GM23338 (cell line): ENCODE results near the gene ANTKMT. TPM values are rescaled to one million over a fixed set of nuclear protein-coding genes. Genes with fewer than 3 reads are reported as not detected.

Experiments
- ATAC-seq: fragments of 200-7000 bp; cut with Tn5 transposase; 3 replicates; pipeline ENCODE4 v1.9.1; 2020
- DNase-seq: peaks from one replicate; pipeline ENCODE4 v3.0.0-alpha.2; 2015; ENCODE audit warnings: low spot score
- H2AFZ ChIP-seq: fragments of 200-600 bp; sonication (generic); 2 replicates; pipeline ENCODE4 v1.8.0; 2016; ENCODE audit warnings: antibody characterized with exemption, mild to moderate bottlenecking, moderate library complexity
- H3F3A ChIP-seq: fragments of 200-600 bp; sonication (generic); replicated peaks from 2 replicates; pipeline ENCODE4 v1.8.0; 2017; ENCODE audit warnings: antibody characterized with exemption, mixed run types, low read depth
- H3K27ac ChIP-seq: fragments of 200-600 bp; sonication (generic); 2 replicates; pipeline ENCODE4 v1.6.1; 2016; ENCODE audit warnings: low read depth
- H3K27me3 ChIP-seq: fragments of 200-600 bp; sonication (generic); 2 replicates; pipeline ENCODE4 v1.8.0; 2016; ENCODE audit warnings: mild to moderate bottlenecking, mixed run types, moderate library complexity; ENCODE audit not compliant: insufficient read depth
- H3K36me3 ChIP-seq: fragments of 200-600 bp; sonication (generic); 2 replicates; pipeline ENCODE4 v1.8.0; 2016; ENCODE audit warnings: mild to moderate bottlenecking; ENCODE audit not compliant: insufficient read depth
- H3K4me1 ChIP-seq: fragments of 200-600 bp; sonication (generic); 2 replicates; pipeline ENCODE4 v1.8.0; 2016; ENCODE audit warnings: mild to moderate bottlenecking, moderate library complexity; ENCODE audit not compliant: insufficient read depth
- H3K4me2 ChIP-seq: fragments of 200-600 bp; sonication (generic); 2 replicates; pipeline ENCODE4 v1.7.1; 2017; ENCODE audit warnings: mixed run types
- H3K4me3 ChIP-seq: fragments of 200-600 bp; sonication (generic); 2 replicates; pipeline ENCODE4 v1.6.1; 2016; ENCODE audit warnings: mixed run types
- H3K79me2 ChIP-seq: fragments of 200-600 bp; sonication (generic); replicated peaks from 2 replicates; pipeline ENCODE4 v1.8.0; 2017; ENCODE audit warnings: mild to moderate bottlenecking; ENCODE audit not compliant: insufficient read depth
- H3K9me2 ChIP-seq: fragments of 200-600 bp; sonication (generic); 2 replicates; pipeline ENCODE4 v1.8.0; 2017; ENCODE audit not compliant: insufficient read depth
- H4K20me1 ChIP-seq: fragments of 200-600 bp; sonication (generic); replicated peaks from 2 replicates; pipeline ENCODE4 v1.8.0; 2017; ENCODE audit warnings: mild to moderate bottlenecking; ENCODE audit not compliant: insufficient read depth
- H3K27ac Mint-ChIP-seq: 2 replicates; pipeline ENCODE4 v1.8.0; 2020; ENCODE audit warnings: inconsistent platforms, mild to moderate bottlenecking, moderate library complexity, mixed read lengths
- H3K27me3 Mint-ChIP-seq: 3 replicates; pipeline ENCODE4 v1.8.0; 2022; ENCODE audit warnings: low read depth, mild to moderate bottlenecking, moderate library complexity, mixed read lengths, inconsistent platforms; ENCODE audit not compliant: insufficient read depth, poor library complexity
- H3K36me3 Mint-ChIP-seq: 3 replicates; pipeline ENCODE4 v1.8.0; 2021; ENCODE audit warnings: low read depth, mild to moderate bottlenecking, inconsistent platforms, moderate library complexity, mixed read lengths
- H3K4me1 Mint-ChIP-seq: 3 replicates; pipeline ENCODE4 v1.8.0; 2020; ENCODE audit warnings: mild to moderate bottlenecking, inconsistent platforms, mixed read lengths
- H3K4me3 Mint-ChIP-seq: 3 replicates; pipeline ENCODE4 v1.8.0; 2021; ENCODE audit warnings: moderate library complexity, mild to moderate bottlenecking, inconsistent platforms, mixed read lengths
- H3K9me3 Mint-ChIP-seq: 3 replicates; pipeline ENCODE4 v1.8.0; 2020; ENCODE audit warnings: moderate library complexity, mild to moderate bottlenecking, inconsistent platforms, mixed read lengths
- CREB1 ChIP-seq: fragments of 250-450 bp; sonication (Bioruptor Pico); IDR thresholded peaks from 2 replicates; pipeline ENCODE4 v1.5.0; 2020; ENCODE audit warnings: low read depth, mild to moderate bottlenecking, moderate library complexity
- EZH2 ChIP-seq: fragments of 200-600 bp; sonication (generic); IDR thresholded peaks from one replicate; pipeline ENCODE4 v1.8.0; 2017; ENCODE audit warnings: antibody characterized with exemption, mild to moderate bottlenecking, low read depth; ENCODE audit not compliant: unreplicated experiment
- EZH2phosphoT487 ChIP-seq: fragments of 200-600 bp; sonication (generic); IDR thresholded peaks from one replicate; pipeline ENCODE4 v1.8.1; 2018; ENCODE audit warnings: antibody characterized with exemption; ENCODE audit not compliant: unreplicated experiment
- JUNB ChIP-seq: IDR thresholded peaks from one replicate; pipeline ENCODE4 v1.6.1; 2016; ENCODE audit warnings: antibody characterized with exemption; ENCODE audit not compliant: unreplicated experiment
- NANOG ChIP-seq: IDR thresholded peaks from 2 replicates; pipeline ENCODE4 v1.6.1; 2016; ENCODE audit warnings: antibody characterized with exemption, borderline replicate concordance
- STAT1 ChIP-seq: IDR thresholded peaks from one replicate; pipeline ENCODE4 v1.6.1; 2016; ENCODE audit warnings: antibody characterized with exemption; ENCODE audit not compliant: unreplicated experiment
- ZNF114 ChIP-seq: fragments of 250-450 bp; sonication (Bioruptor Pico); IDR thresholded peaks from 2 replicates; pipeline ENCODE4 v1.5.0; 2020; ENCODE audit warnings: mild to moderate bottlenecking, moderate library complexity
- polyA plus RNA-seq: library from polyadenylated mRNA; unstranded; fragments of >200 nt; fragmentation: Nextera tagmentation; extraction: Ambion mirVana; gene quantifications from 2 replicates; pipeline ENCODE4 v1.2.1, GENCODE V29; 2016
- total RNA-seq: library from RNA; depleted of rRNA; stranded (reverse); fragments of >200 nt; shearing (Covaris generic); gene quantifications from 2 replicates; pipeline ENCODE4 v1.2.3, GENCODE V29; 2014
- TF ChIP-seq, protein P1 (sequence below), 2 experiments: fragments of 200-600 bp in 1 of 2; sonication (generic) in 1 of 2; conservative IDR thresholded peaks; 2 replicates each; pipeline versions ENCODE4 v1.5.1 to v1.6.1; 2016 to 2017; ENCODE audit warnings: antibody characterized with exemption in 2 of 2, low read depth in 2 of 2, mild to moderate bottlenecking in 2 of 2, moderate library complexity in 1 of 2
- TF ChIP-seq, protein P2 (sequence below): fragments of 250-450 bp; sonication (Bioruptor Pico); IDR thresholded peaks from 2 replicates; pipeline ENCODE4 v1.5.0; 2020; ENCODE audit warnings: mild to moderate bottlenecking, moderate library complexity
- TF ChIP-seq, protein P3 (sequence below): IDR thresholded peaks from one replicate; pipeline ENCODE4 v1.6.1; 2018; ENCODE audit warnings: antibody characterized with exemption; ENCODE audit not compliant: unreplicated experiment

ANTKMT gene
- total and polyA plus RNA-seq, 2 experiments from 2014 or later: 23.8 to 37.2 TPM

DNA sequence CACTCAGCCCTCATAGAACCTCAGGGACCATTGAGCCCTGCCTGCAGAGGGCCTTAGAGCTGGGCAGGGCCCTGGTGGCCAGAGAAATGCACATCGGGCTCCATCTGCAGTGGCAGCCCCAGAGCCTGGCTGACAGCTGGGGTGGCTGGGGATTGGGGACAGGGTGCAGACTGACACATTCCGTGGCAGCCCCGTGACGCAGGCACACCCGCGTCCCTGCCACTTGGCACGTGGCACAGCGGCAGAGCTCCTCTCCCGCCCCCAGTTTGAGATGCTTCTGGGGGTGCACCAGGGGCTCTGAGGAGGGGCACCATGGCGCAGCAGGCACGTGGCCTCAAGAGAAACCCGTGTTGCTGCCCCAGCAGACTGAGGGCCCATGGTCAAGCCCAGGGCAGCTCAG is 17.5 kb upstream of the ANTKMT start (continued):
- TF ChIP-seq NANOG: no peak

DNA sequence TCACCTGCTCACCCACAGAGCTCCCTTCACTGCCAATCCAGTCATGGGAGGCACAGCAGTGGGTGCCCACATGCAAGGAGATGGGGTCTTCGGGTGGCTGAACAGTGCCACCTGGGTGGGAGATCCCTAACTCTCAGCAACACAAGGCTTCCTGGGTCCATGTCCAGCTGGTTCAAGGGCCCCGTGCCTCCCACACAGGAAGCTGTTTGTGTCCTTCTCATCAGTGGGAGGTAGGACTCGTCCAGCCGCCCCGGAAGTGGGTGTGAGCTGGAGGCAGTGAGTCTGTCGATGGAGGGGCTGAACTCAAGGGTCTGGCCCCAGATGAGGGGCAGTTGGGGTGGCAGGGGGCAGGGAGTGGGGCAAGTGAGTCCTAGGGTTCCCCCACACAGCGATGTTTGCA is 16.9 kb upstream of the ANTKMT start:
- TF ChIP-seq, protein P1, sequence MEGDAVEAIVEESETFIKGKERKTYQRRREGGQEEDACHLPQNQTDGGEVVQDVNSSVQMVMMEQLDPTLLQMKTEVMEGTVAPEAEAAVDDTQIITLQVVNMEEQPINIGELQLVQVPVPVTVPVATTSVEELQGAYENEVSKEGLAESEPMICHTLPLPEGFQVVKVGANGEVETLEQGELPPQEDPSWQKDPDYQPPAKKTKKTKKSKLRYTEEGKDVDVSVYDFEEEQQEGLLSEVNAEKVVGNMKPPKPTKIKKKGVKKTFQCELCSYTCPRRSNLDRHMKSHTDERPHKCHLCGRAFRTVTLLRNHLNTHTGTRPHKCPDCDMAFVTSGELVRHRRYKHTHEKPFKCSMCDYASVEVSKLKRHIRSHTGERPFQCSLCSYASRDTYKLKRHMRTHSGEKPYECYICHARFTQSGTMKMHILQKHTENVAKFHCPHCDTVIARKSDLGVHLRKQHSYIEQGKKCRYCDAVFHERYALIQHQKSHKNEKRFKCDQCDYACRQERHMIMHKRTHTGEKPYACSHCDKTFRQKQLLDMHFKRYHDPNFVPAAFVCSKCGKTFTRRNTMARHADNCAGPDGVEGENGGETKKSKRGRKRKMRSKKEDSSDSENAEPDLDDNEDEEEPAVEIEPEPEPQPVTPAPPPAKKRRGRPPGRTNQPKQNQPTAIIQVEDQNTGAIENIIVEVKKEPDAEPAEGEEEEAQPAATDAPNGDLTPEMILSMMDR (conservative IDR thresholded peaks at IDR 0.05; ENCODE audit: low read depth in 2 of 2): no peak
- TF ChIP-seq STAT1: no peak
- TF ChIP-seq JUNB: no peak
- TF ChIP-seq, protein P2, sequence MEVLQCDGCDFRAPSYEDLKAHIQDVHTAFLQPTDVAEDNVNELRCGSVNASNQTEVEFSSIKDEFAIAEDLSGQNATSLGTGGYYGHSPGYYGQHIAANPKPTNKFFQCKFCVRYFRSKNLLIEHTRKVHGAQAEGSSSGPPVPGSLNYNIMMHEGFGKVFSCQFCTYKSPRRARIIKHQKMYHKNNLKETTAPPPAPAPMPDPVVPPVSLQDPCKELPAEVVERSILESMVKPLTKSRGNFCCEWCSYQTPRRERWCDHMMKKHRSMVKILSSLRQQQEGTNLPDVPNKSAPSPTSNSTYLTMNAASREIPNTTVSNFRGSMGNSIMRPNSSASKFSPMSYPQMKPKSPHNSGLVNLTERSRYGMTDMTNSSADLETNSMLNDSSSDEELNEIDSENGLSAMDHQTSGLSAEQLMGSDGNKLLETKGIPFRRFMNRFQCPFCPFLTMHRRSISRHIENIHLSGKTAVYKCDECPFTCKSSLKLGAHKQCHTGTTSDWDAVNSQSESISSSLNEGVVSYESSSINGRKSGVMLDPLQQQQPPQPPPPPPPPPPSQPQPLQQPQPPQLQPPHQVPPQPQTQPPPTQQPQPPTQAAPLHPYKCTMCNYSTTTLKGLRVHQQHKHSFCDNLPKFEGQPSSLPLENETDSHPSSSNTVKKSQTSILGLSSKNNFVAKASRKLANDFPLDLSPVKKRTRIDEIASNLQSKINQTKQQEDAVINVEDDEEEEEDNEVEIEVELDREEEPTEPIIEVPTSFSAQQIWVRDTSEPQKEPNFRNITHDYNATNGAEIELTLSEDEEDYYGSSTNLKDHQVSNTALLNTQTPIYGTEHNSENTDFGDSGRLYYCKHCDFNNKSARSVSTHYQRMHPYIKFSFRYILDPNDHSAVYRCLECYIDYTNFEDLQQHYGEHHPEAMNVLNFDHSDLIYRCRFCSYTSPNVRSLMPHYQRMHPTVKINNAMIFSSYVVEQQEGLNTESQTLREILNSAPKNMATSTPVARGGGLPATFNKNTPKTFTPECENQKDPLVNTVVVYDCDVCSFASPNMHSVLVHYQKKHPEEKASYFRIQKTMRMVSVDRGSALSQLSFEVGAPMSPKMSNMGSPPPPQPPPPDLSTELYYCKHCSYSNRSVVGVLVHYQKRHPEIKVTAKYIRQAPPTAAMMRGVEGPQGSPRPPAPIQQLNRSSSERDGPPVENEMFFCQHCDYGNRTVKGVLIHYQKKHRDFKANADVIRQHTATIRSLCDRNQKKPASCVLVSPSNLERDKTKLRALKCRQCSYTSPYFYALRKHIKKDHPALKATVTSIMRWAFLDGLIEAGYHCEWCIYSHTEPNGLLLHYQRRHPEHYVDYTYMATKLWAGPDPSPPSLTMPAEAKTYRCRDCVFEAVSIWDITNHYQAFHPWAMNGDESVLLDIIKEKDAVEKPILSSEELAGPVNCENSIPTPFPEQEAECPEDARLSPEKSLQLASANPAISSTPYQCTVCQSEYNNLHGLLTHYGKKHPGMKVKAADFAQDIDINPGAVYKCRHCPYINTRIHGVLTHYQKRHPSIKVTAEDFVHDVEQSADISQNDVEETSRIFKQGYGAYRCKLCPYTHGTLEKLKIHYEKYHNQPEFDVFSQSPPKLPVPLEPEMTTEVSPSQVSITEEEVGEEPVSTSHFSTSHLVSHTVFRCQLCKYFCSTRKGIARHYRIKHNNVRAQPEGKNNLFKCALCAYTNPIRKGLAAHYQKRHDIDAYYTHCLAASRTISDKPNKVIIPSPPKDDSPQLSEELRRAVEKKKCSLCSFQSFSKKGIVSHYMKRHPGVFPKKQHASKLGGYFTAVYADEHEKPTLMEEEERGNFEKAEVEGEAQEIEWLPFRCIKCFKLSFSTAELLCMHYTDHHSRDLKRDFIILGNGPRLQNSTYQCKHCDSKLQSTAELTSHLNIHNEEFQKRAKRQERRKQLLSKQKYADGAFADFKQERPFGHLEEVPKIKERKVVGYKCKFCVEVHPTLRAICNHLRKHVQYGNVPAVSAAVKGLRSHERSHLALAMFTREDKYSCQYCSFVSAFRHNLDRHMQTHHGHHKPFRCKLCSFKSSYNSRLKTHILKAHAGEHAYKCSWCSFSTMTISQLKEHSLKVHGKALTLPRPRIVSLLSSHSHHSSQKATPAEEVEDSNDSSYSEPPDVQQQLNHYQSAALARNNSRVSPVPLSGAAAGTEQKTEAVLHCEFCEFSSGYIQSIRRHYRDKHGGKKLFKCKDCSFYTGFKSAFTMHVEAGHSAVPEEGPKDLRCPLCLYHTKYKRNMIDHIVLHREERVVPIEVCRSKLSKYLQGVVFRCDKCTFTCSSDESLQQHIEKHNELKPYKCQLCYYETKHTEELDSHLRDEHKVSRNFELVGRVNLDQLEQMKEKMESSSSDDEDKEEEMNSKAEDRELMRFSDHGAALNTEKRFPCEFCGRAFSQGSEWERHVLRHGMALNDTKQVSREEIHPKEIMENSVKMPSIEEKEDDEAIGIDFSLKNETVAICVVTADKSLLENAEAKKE (CRISPR knock-in tag): no peak
- no peak for TF ChIP-seq ZNF114 (CRISPR knock-in tag)
- no peak for TF ChIP-seq CREB1
- no peak for TF ChIP-seq EZH2
- TF ChIP-seq, protein P3, sequence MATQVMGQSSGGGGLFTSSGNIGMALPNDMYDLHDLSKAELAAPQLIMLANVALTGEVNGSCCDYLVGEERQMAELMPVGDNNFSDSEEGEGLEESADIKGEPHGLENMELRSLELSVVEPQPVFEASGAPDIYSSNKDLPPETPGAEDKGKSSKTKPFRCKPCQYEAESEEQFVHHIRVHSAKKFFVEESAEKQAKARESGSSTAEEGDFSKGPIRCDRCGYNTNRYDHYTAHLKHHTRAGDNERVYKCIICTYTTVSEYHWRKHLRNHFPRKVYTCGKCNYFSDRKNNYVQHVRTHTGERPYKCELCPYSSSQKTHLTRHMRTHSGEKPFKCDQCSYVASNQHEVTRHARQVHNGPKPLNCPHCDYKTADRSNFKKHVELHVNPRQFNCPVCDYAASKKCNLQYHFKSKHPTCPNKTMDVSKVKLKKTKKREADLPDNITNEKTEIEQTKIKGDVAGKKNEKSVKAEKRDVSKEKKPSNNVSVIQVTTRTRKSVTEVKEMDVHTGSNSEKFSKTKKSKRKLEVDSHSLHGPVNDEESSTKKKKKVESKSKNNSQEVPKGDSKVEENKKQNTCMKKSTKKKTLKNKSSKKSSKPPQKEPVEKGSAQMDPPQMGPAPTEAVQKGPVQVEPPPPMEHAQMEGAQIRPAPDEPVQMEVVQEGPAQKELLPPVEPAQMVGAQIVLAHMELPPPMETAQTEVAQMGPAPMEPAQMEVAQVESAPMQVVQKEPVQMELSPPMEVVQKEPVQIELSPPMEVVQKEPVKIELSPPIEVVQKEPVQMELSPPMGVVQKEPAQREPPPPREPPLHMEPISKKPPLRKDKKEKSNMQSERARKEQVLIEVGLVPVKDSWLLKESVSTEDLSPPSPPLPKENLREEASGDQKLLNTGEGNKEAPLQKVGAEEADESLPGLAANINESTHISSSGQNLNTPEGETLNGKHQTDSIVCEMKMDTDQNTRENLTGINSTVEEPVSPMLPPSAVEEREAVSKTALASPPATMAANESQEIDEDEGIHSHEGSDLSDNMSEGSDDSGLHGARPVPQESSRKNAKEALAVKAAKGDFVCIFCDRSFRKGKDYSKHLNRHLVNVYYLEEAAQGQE: no peak
- TF ChIP-seq EZH2phosphoT487: no peak
- Histone ChIP-seq H3K79me2 (no peaks in the 10 kb centered on the region), H2AFZ (no peak overlapping the region), H3K27ac (no peak overlapping the region), H3K36me3 (no peaks in the 10 kb centered on the region), H3K4me1 (no peaks in the 10 kb centered on the region), H4K20me1 (no peaks in the 10 kb centered on the region; the same call in 1 of the 2 replicates), H3F3A (0 out of 2 replicates have a peak, but pooled peaks cover 6% of the 10 kb centered on the region), H3K9me2 (no peaks in the 10 kb centered on the region), H3K27me3 (peaks cover 93% of the 10 kb centered on the region), H3K4me3 (no peak overlapping the region), H3K4me2 (no peak overlapping the region)
- no peaks in the 10 kb centered on the region for H3K36me3 Mint-ChIP-seq
- H3K4me3 Mint-ChIP-seq: no peak overlapping the region
- no peak overlapping the region for H3K27ac Mint-ChIP-seq
- no peak for DNase-seq
- peaks cover 79% of the 10 kb centered on the region for H3K27me3 Mint-ChIP-seq
- no peaks in the 10 kb centered on the region; the same call in 2 of the 3 replicates for H3K9me3 Mint-ChIP-seq
- no peak for ATAC-seq
- H3K4me1 Mint-ChIP-seq: no peaks in the 10 kb centered on the region
